ENCODE data around the gene CIAO3. TPM values are rescaled to one million over a fixed set of nuclear protein-coding genes. Genes with fewer than 3 reads are reported as not detected.
A peak's percentile ranks its signal among the peaks of the same experiment; 100 is the strongest.

The CIAO3 gene
- polyA plus RNA-seq, 4 donors = 15.8 to 31.2 (median 22.2) TPM

GRCh38 chr16:681746-682427 lies 58.9 kb downstream of the CIAO3 start:
- DNase-seq (ENCODE audit: low read depth in 4 of 4, low spot score in 3 of 4) = no peak

DNA sequence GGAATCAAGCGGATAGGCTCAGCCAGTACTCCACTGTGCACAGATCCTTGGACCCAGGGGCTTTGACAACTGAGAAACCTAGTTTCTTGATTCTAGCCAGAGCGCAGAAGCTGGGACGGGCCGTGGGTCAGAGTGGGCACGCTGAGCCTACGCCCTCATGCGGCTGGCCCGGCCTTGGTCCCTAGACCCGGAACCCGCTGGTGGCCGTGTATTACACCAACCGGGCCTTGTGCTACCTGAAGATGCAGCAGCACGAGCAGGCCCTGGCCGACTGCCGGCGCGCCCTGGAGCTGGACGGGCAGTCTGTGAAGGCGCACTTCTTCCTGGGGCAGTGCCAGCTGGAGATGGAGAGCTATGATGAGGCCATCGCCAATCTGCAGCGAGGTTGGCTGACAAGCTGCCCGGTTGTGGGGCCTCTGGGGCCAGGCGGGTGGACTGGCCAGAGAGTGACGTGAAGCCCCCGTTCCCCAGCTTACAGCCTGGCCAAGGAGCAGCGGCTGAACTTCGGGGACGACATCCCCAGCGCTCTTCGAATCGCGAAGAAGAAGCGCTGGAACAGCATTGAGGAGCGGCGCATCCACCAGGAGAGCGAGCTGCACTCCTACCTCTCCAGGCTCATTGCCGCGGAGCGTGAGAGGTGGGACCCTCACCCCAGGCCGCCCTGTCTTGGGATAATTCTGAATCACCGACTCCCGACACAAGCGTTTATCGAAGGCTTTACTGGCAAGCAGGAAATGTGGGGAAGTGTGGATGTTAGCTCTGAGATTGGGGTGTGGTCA lies 59.6 kb downstream of the CIAO3 start:
- DNase-seq (ENCODE audit: low read depth in 4 of 4, low spot score in 3 of 4) = no peak

DNA sequence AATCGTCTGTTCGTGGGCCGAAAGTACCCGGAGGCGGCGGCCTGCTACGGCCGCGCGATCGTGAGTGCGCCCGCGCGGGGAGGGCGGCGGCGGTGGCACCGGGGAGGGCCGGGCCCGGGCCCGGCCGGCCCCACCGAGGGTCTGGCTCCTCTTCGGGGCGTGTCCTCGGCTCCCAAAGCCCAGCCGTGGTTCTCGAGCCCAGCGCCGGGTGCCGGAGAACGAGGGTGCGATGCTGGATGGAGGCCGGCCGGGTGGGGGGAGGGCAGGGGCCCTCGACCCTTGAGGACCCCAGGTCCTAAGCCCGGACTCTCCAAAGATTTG lies 60.2 kb downstream of the CIAO3 start:
- no peak for DNase-seq (ENCODE audit: low read depth in 4 of 4, low spot score in 3 of 4)

- peak in 2 of 4 donors; percentile 57 to 66 for DNase-seq (ENCODE audit: low read depth in 4 of 4, low spot score in 3 of 4)
Measured at GRCh38 chr16:679814-680624, 60.8 kb downstream of the CIAO3 start, which contains the start of gene STUB1. Gene STUB1, plus strand, starts transcription at chr16:680410. Its CDS starts 116 bp downstream, at chr16:680526.

Other genes with a start within 250 kb of the CIAO3 start
- gene CAPN15, start 213.3 kb downstream of the CIAO3 start, polyA plus RNA-seq (ENCODE audit: insufficient read length in 4 of 4) = 10 to 100 TPM; 16.2 to 36.6 (median 23.5) TPM
- gene PRR35, start 180.6 kb downstream of the CIAO3 start, polyA plus RNA-seq (ENCODE audit: insufficient read length in 4 of 4) = 10 to 100 TPM in 1 of 4 donors, 1 to 10 TPM in 2, under 1 TPM in 1; 0.59 to 21.7 (median 8.6) TPM
- gene NHLRC4, start 174.0 kb downstream of the CIAO3 start, polyA plus RNA-seq (ENCODE audit: insufficient read length in 4 of 4) = 10 to 100 TPM in 1 of 4 donors, 1 to 10 TPM in 3; 2.7 to 10.3 (median 5.8) TPM
- 10 to 100 TPM; 28.0 to 89.7 (median 50.2) TPM for gene PIGQ, start 171.0 kb downstream of the CIAO3 start, polyA plus RNA-seq (ENCODE audit: insufficient read length in 4 of 4)
- gene RAB40C, start 150.9 kb downstream of the CIAO3 start, polyA plus RNA-seq (ENCODE audit: insufficient read length in 4 of 4) = 10 to 100 TPM; 12.4 to 32.9 (median 16.1) TPM
- 1 to 10 TPM in 3 of 4 donors, under 1 TPM in 1; 0.82 to 3.5 (median 1.1) TPM for gene WFIKKN1, start 110.0 kb downstream of the CIAO3 start, polyA plus RNA-seq (ENCODE audit: insufficient read length in 4 of 4)
- gene METTL26, start 104.7 kb downstream of the CIAO3 start, polyA plus RNA-seq (ENCODE audit: insufficient read length in 4 of 4) = 10 to 100 TPM; 44.5 to 67.1 (median 45.4) TPM
- gene MCRIP2, start 99.2 kb downstream of the CIAO3 start, polyA plus RNA-seq (ENCODE audit: insufficient read length in 4 of 4) = 10 to 100 TPM in 3 of 4 donors, 1 to 10 TPM in 1; 3.5 to 30.3 (median 15.3) TPM
- gene WDR90, start 91.6 kb downstream of the CIAO3 start, polyA plus RNA-seq (ENCODE audit: insufficient read length in 4 of 4) = 10 to 100 TPM; 26.1 to 76.2 (median 35.0) TPM
- 100 to 1,000 TPM in 1 of 4 donors, 10 to 100 TPM in 3; 56.9 to 127 (median 63.7) TPM for gene RHOT2, start 72.9 kb downstream of the CIAO3 start, polyA plus RNA-seq (ENCODE audit: insufficient read length in 4 of 4)
- gene RHBDL1, start 65.3 kb downstream of the CIAO3 start, polyA plus RNA-seq (ENCODE audit: insufficient read length in 4 of 4) = 1 to 10 TPM in 3 of 4 donors, under 1 TPM in 1; 0.91 to 2.8 (median 1.1) TPM
- 100 to 1,000 TPM in 2 of 4 donors, 10 to 100 TPM in 2; 84.9 to 143 (median 105) TPM for gene STUB1, start 60.6 kb downstream of the CIAO3 start, polyA plus RNA-seq (ENCODE audit: insufficient read length in 4 of 4)
- gene JMJD8, start 56.7 kb downstream of the CIAO3 start, polyA plus RNA-seq (ENCODE audit: insufficient read length in 4 of 4) = 10 to 100 TPM; 44.5 to 67.9 (median 60.9) TPM
- gene WDR24, start 50.6 kb downstream of the CIAO3 start, polyA plus RNA-seq (ENCODE audit: insufficient read length in 4 of 4) = 10 to 100 TPM in 1 of 4 donors, 1 to 10 TPM in 3; 8.4 to 15.0 (median 9.9) TPM
- gene FBXL16, start 35.2 kb downstream of the CIAO3 start, polyA plus RNA-seq (ENCODE audit: insufficient read length in 4 of 4) = 1 to 10 TPM in 2 of 4 donors, under 1 TPM in 2; 0.79 to 2.0 (median 1.2) TPM
- 10 to 100 TPM in 2 of 4 donors, 1 to 10 TPM in 2; 5.2 to 12.1 (median 9.2) TPM for gene METRN, start 25.9 kb downstream of the CIAO3 start, polyA plus RNA-seq (ENCODE audit: insufficient read length in 4 of 4)
- 10 to 100 TPM in 3 of 4 donors, 1 to 10 TPM in 1; 8.9 to 28.2 (median 10.8) TPM for gene ANTKMT, start 19.9 kb downstream of the CIAO3 start, polyA plus RNA-seq (ENCODE audit: insufficient read length in 4 of 4)
- gene CCDC78, start 14.6 kb downstream of the CIAO3 start, polyA plus RNA-seq (ENCODE audit: insufficient read length in 4 of 4) = 1 to 10 TPM in 3 of 4 donors, under 1 TPM in 1; 0.86 to 3.5 (median 2.2) TPM
- gene HAGHL, start 13.9 kb downstream of the CIAO3 start, polyA plus RNA-seq (ENCODE audit: insufficient read length in 4 of 4) = 1 to 10 TPM; 2.4 to 7.9 (median 4.1) TPM
- gene MSLN, start 19.7 kb upstream of the CIAO3 start, polyA plus RNA-seq (ENCODE audit: insufficient read length in 4 of 4) = 10 to 100 TPM in 3 of 4 donors, 1 to 10 TPM in 1; 2.3 to 27.1 (median 12.3) TPM
- 10 to 100 TPM in 3 of 4 donors, 1 to 10 TPM in 1; 8.5 to 16.5 (median 10.5) TPM for gene RPUSD1, start 47.4 kb upstream of the CIAO3 start, polyA plus RNA-seq (ENCODE audit: insufficient read length in 4 of 4)
- gene CHTF18, start 47.6 kb upstream of the CIAO3 start, polyA plus RNA-seq (ENCODE audit: insufficient read length in 4 of 4) = 10 to 100 TPM; 19.9 to 48.6 (median 23.0) TPM
- gene GNG13, start 59.7 kb upstream of the CIAO3 start, polyA plus RNA-seq (ENCODE audit: insufficient read length in 4 of 4) = under 1 TPM in 2 of 4 donors, not detected in 2; 0.15 to 0.46 TPM
- gene LMF1, start 230.0 kb upstream of the CIAO3 start, polyA plus RNA-seq (ENCODE audit: insufficient read length in 4 of 4) = 10 to 100 TPM; 12.2 to 25.4 (median 16.9) TPM
- 1 to 10 TPM; 3.4 to 4.8 (median 3.6) TPM for gene SOX8, start 240.8 kb upstream of the CIAO3 start, polyA plus RNA-seq (ENCODE audit: insufficient read length in 4 of 4)